K562 (cell line): Measurements from ENCODE around the gene BTBD1. TPM values are rescaled to one million over a fixed set of nuclear protein-coding genes. Genes with fewer than 3 reads are reported as not detected.

Source experiments
- BRD9 ChIP-seq: fragments of 450-650 bp; IDR thresholded peaks from 2 replicates; pipeline ENCODE4 v1.6.1; 2018; ENCODE audit warnings: low read depth; ENCODE audit not compliant: partially characterized antibody
- CXXC5 ChIP-seq: fragments of 250-450 bp; sonication (Bioruptor Pico); IDR thresholded peaks from 2 replicates; pipeline ENCODE4 v1.8.0; 2022; ENCODE audit warnings: inconsistent platforms, mild to moderate bottlenecking, moderate library complexity
- MAFF ChIP-seq: IDR thresholded peaks from 2 replicates; pipeline ENCODE4 v1.6.1; 2012; ENCODE audit warnings: low read length, improper control_type of control experiment
- NFATC3 ChIP-seq: fragments of 450-650 bp; IDR thresholded peaks from 2 replicates; pipeline ENCODE4 v1.6.1; 2017; ENCODE audit warnings: mild to moderate bottlenecking
- RNF2 ChIP-seq: sonication (generic); IDR thresholded peaks from 2 replicates; pipeline ENCODE4 v1.6.1; 2016
- TBL1XR1 ChIP-seq, 2 experiments: IDR thresholded peaks; 2 replicates each; pipeline ENCODE4 v1.6.1; 2012; ENCODE audit warnings: improper control_type of control experiment in 2 of 2, low read length in 2 of 2, mild to moderate bottlenecking in 1 of 2
- YY1 ChIP-seq, 3 experiments: IDR thresholded peaks; 2 replicates each; pipeline ENCODE4 v1.6.1; 2011; ENCODE audit warnings: low read length in 2 of 3, mild to moderate bottlenecking in 2 of 3, moderate library complexity in 2 of 3, borderline replicate concordance in 1 of 3, control low read depth in 1 of 3, low read depth in 1 of 3; ENCODE audit not compliant: insufficient read depth in 3 of 3, insufficient replicate concordance in 2 of 3, control insufficient read depth in 1 of 3, insufficient read length in 1 of 3; ENCODE audit errors: extremely low read depth in 1 of 3
- ZKSCAN1 ChIP-seq: fragments of 150-350 bp; IDR thresholded peaks from 2 replicates; pipeline ENCODE4 v1.6.1; 2016; ENCODE audit warnings: low read depth, low read length
- ZNF584 ChIP-seq: fragments of 200-800 bp; sonication (Bioruptor generic); IDR thresholded peaks from 2 replicates; pipeline ENCODE4 v1.6.1; 2016; ENCODE audit warnings: low read depth, mild to moderate bottlenecking, missing genetic modification characterization, missing compliant biosample characterization
- polyA plus RNA-seq, 8 experiments: library from polyadenylated mRNA; depleted of rRNA in 4 of 8; stranded (reverse) in 5 of 8; unstranded in 3 of 8; fragments of >200 nt; fragmentation: Nextera tagmentation in 2 of 8; fragmentation: Illumina TruSeq in 1 of 8; extraction: Ambion mirVana in 2 of 8; extraction: Trizol in 1 of 8; gene quantifications; 2 replicates each; pipeline versions ENCODE4 v1.2.1 to v1.2.3, GENCODE V29; 2011 to 2014; ENCODE audit warnings: inconsistent platforms in 1 of 8, missing spikeins in 1 of 8
- total RNA-seq, 7 experiments: library from RNA; depleted of rRNA in 6 of 7; stranded (reverse); fragments of >200 nt in 6 of 7; fragmentation: Illumina TruSeq in 2 of 7; extraction: Trizol in 2 of 7; gene quantifications; 2 replicates each; pipeline versions ENCODE4 v1.2.1 to v1.2.3, GENCODE V29; 2011 to 2021; ENCODE audit warnings: low replicate concordance in 1 of 7
- TF ChIP-seq, protein P1 (sequence below): fragments of 450-650 bp; IDR thresholded peaks from 2 replicates; pipeline ENCODE4 v1.6.1; 2016; ENCODE audit warnings: borderline replicate concordance
- TF ChIP-seq, protein P2 (sequence below): fragments of 450-650 bp; IDR thresholded peaks from 2 replicates; pipeline ENCODE4 v1.6.1; 2016; ENCODE audit warnings: mild to moderate bottlenecking, moderate library complexity

BTBD1 gene
- total and polyA plus RNA-seq, 9 of the 15 experiments (the other 6 are each of a cell fraction or from before 2014, with no cell fraction given), result 19.4 to 106 (median 90.4) TPM

DNA sequence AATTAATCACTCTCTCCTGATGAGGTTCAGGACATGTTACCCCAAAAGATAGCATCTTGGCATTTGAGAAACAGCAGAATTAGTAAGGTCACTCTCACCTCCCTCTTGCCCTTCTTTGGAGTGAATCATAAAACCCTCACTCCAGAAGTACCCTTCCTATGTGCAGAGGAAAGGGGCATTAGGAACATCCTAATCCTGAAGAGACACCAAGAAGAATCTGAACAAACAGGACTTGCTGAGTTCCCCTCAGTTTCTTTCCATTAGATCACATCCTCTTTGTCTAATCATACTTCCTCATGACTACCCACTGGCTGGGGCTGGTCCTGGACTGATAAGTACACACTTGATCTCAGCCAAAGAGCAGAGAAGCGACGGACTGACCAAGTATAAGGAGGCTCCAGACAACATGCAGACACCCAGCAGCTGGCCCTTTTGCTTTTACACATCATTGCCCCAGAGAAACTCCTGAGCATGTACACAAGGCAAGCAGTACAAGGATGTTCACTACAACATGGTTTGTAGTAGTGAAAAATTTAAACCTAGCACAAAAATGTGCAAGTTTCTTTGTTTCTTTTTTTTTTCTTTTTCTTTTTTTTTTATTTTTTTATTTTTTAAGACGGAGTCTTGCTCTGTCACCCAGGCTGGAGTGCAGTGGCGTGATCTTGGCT lies 25.4 kb upstream of the BTBD1 start (continued):
- peak; percentile 24; the same call in 1 of the 2 replicates for TF ChIP-seq MAFF
- 0 out of 2 replicates have a peak, but pooled peaks have one; percentile 26 for TF ChIP-seq ZNF584 (CRISPR knock-in tag)
- peak; percentile 25 for TF ChIP-seq BRD9
- TF ChIP-seq, protein P1, sequence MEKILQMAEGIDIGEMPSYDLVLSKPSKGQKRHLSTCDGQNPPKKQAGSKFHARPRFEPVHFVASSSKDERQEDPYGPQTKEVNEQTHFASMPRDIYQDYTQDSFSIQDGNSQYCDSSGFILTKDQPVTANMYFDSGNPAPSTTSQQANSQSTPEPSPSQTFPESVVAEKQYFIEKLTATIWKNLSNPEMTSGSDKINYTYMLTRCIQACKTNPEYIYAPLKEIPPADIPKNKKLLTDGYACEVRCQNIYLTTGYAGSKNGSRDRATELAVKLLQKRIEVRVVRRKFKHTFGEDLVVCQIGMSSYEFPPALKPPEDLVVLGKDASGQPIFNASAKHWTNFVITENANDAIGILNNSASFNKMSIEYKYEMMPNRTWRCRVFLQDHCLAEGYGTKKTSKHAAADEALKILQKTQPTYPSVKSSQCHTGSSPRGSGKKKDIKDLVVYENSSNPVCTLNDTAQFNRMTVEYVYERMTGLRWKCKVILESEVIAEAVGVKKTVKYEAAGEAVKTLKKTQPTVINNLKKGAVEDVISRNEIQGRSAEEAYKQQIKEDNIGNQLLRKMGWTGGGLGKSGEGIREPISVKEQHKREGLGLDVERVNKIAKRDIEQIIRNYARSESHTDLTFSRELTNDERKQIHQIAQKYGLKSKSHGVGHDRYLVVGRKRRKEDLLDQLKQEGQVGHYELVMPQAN, result peak; percentile 32; the same call in 1 of the 2 replicates
- peak; percentile 22; the same call in 1 of the 2 replicates for TF ChIP-seq ZKSCAN1
- peak; percentile 93 for TF ChIP-seq RNF2
- peak in 1 of 3 experiments; percentile 8 for TF ChIP-seq YY1 (IDR thresholded peaks at IDR 0.05; ENCODE audit: borderline replicate concordance in 1 of 3, control insufficient read depth in 1 of 3, extremely low read depth in 1 of 3, insufficient read depth in 3 of 3, insufficient read length in 1 of 3, insufficient replicate concordance in 2 of 3, low read depth in 1 of 3, low read length in 2 of 3)
- peak; percentile 97 for TF ChIP-seq NFATC3
- TF ChIP-seq CXXC5, result peak; percentile 52; the same call in 1 of the 2 replicates
- TF ChIP-seq TBL1XR1 (IDR thresholded peaks at IDR 0.05; ENCODE audit: low read length in 2 of 2), result peak; percentile 88 to 91
- TF ChIP-seq, protein P2, sequence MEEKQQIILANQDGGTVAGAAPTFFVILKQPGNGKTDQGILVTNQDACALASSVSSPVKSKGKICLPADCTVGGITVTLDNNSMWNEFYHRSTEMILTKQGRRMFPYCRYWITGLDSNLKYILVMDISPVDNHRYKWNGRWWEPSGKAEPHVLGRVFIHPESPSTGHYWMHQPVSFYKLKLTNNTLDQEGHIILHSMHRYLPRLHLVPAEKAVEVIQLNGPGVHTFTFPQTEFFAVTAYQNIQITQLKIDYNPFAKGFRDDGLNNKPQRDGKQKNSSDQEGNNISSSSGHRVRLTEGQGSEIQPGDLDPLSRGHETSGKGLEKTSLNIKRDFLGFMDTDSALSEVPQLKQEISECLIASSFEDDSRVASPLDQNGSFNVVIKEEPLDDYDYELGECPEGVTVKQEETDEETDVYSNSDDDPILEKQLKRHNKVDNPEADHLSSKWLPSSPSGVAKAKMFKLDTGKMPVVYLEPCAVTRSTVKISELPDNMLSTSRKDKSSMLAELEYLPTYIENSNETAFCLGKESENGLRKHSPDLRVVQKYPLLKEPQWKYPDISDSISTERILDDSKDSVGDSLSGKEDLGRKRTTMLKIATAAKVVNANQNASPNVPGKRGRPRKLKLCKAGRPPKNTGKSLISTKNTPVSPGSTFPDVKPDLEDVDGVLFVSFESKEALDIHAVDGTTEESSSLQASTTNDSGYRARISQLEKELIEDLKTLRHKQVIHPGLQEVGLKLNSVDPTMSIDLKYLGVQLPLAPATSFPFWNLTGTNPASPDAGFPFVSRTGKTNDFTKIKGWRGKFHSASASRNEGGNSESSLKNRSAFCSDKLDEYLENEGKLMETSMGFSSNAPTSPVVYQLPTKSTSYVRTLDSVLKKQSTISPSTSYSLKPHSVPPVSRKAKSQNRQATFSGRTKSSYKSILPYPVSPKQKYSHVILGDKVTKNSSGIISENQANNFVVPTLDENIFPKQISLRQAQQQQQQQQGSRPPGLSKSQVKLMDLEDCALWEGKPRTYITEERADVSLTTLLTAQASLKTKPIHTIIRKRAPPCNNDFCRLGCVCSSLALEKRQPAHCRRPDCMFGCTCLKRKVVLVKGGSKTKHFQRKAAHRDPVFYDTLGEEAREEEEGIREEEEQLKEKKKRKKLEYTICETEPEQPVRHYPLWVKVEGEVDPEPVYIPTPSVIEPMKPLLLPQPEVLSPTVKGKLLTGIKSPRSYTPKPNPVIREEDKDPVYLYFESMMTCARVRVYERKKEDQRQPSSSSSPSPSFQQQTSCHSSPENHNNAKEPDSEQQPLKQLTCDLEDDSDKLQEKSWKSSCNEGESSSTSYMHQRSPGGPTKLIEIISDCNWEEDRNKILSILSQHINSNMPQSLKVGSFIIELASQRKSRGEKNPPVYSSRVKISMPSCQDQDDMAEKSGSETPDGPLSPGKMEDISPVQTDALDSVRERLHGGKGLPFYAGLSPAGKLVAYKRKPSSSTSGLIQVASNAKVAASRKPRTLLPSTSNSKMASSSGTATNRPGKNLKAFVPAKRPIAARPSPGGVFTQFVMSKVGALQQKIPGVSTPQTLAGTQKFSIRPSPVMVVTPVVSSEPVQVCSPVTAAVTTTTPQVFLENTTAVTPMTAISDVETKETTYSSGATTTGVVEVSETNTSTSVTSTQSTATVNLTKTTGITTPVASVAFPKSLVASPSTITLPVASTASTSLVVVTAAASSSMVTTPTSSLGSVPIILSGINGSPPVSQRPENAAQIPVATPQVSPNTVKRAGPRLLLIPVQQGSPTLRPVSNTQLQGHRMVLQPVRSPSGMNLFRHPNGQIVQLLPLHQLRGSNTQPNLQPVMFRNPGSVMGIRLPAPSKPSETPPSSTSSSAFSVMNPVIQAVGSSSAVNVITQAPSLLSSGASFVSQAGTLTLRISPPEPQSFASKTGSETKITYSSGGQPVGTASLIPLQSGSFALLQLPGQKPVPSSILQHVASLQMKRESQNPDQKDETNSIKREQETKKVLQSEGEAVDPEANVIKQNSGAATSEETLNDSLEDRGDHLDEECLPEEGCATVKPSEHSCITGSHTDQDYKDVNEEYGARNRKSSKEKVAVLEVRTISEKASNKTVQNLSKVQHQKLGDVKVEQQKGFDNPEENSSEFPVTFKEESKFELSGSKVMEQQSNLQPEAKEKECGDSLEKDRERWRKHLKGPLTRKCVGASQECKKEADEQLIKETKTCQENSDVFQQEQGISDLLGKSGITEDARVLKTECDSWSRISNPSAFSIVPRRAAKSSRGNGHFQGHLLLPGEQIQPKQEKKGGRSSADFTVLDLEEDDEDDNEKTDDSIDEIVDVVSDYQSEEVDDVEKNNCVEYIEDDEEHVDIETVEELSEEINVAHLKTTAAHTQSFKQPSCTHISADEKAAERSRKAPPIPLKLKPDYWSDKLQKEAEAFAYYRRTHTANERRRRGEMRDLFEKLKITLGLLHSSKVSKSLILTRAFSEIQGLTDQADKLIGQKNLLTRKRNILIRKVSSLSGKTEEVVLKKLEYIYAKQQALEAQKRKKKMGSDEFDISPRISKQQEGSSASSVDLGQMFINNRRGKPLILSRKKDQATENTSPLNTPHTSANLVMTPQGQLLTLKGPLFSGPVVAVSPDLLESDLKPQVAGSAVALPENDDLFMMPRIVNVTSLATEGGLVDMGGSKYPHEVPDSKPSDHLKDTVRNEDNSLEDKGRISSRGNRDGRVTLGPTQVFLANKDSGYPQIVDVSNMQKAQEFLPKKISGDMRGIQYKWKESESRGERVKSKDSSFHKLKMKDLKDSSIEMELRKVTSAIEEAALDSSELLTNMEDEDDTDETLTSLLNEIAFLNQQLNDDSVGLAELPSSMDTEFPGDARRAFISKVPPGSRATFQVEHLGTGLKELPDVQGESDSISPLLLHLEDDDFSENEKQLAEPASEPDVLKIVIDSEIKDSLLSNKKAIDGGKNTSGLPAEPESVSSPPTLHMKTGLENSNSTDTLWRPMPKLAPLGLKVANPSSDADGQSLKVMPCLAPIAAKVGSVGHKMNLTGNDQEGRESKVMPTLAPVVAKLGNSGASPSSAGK, result peak; percentile 28
